Upper lobe of right lung (tissue), 1 donor: ENCODE results near the gene PRDM16. TPM values are rescaled to one million over a fixed set of nuclear protein-coding genes. Genes with fewer than 3 reads are reported as not detected.

Experiments
- ATAC-seq: fragments of 200-7000 bp; cut with Tn5 transposase; one replicate; pipeline ENCODE4 v1.9.1; 2020; ENCODE audit warnings: mild to moderate bottlenecking, moderate library complexity
- DNase-seq: peaks from one replicate; pipeline ENCODE4 v3.0.0-alpha.2; 2020
- H3K27ac ChIP-seq: fragments of 200-600 bp; one replicate; pipeline ENCODE4 v1.8.0; 2022
- H3K27me3 ChIP-seq: fragments of 200-600 bp; one replicate; pipeline ENCODE4 v1.8.0; 2022; ENCODE audit warnings: mild to moderate bottlenecking
- H3K36me3 ChIP-seq: fragments of 200-600 bp; one replicate; pipeline ENCODE4 v1.8.0; 2022
- H3K4me1 ChIP-seq: fragments of 200-600 bp; one replicate; pipeline ENCODE4 v1.8.0; 2022
- H3K4me3 ChIP-seq: fragments of 200-600 bp; one replicate; pipeline ENCODE4 v1.8.0; 2022; ENCODE audit warnings: mild to moderate bottlenecking
- H3K9me3 ChIP-seq: fragments of 200-600 bp; one replicate; pipeline ENCODE4 v1.8.0; 2022
- intact Hi-C: fragments of 100-400 bp; cut with DNase I; formaldehyde crosslinking; loops from one replicate; pipeline ENCODE4 v1.11.0; 2022
- total RNA-seq: library from RNA; stranded (reverse); fragmentation: NEBNext Ultra II Directional; extraction: Animal tissue kit (Norgen Biotek cat#: 25700); gene quantifications from one replicate; pipeline ENCODE4 v1.2.1, GENCODE V29; 2021
- TF ChIP-seq, protein P1 (sequence below): fragments of 200-600 bp; IDR thresholded peaks from one replicate; pipeline ENCODE4 v1.8.0; 2022; ENCODE audit warnings: antibody characterized with exemption
- donor health status: DM: no; HTN: yes; CAD: no; lungs with severe emphysema.

PRDM16 gene
- total RNA-seq, 1 donor from 2014 or later = 21.0 TPM

DNA sequence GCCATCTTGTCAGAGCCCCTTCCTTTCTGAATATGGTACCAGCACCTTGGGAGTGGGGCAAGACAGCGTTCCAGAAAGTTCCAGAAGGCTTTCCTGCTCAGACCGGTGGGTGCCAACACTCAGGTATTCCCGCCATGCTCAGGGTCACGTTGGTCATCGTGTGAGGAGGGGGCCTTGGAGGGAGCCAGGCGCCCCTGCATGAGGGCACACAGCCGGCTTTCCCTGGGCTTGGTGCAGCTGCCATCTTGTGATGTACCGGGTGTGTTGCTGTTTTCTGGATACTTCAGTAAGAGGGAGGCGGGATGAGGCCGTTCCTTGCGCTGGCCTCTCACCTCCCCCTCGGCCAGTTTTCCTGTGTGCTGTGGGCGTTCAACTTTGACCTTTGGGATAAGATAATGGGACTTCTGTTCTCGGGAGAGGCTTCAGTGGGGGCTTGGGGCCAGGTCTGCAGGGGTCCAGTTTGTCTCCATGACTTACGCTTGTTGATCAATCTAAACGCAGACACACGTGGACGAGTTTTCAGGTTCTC lies 69.7 kb downstream of the PRDM16 start:
- no peaks in the 10 kb centered on the region for H3K27me3 ChIP-seq
- no peaks in the 10 kb centered on the region for H3K4me1 ChIP-seq
- DNase-seq = no peak
- H3K9me3 ChIP-seq = no peaks in the 10 kb centered on the region
- no peaks in the 10 kb centered on the region for H3K36me3 ChIP-seq
- no peak overlapping the region for H3K4me3 ChIP-seq
- TF ChIP-seq, protein P1, sequence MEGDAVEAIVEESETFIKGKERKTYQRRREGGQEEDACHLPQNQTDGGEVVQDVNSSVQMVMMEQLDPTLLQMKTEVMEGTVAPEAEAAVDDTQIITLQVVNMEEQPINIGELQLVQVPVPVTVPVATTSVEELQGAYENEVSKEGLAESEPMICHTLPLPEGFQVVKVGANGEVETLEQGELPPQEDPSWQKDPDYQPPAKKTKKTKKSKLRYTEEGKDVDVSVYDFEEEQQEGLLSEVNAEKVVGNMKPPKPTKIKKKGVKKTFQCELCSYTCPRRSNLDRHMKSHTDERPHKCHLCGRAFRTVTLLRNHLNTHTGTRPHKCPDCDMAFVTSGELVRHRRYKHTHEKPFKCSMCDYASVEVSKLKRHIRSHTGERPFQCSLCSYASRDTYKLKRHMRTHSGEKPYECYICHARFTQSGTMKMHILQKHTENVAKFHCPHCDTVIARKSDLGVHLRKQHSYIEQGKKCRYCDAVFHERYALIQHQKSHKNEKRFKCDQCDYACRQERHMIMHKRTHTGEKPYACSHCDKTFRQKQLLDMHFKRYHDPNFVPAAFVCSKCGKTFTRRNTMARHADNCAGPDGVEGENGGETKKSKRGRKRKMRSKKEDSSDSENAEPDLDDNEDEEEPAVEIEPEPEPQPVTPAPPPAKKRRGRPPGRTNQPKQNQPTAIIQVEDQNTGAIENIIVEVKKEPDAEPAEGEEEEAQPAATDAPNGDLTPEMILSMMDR = no peak
- H3K27ac ChIP-seq = no peak overlapping the region
- no peak for ATAC-seq
- intact Hi-C loops = loop anchor here (2.0 kb wide), 1 partner anchor 50 kb away; no protein-coding TSS in a partner anchor

DNA sequence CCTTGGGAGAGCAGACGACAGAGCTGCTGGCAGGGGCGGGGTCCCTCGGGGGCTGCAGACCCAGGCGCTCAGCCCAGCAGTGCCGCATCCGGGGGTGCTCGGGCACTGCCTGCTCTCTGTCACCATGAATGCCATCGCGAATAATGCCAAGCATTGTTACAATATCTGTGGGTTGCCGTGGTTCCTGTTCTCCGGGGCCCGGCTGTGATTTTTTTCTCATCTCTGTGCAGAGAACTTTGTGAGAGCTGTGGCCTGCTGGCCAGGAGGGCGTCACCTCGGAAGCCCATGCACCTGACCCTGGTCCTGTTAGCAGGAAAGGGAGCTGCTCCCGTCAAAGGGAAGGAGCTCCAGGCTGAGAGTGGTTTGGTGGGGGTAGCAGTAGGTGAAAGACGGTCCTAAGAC lies 70.4 kb downstream of the PRDM16 start:
- ATAC-seq (no peak), DNase-seq (no peak)
- no peak overlapping the region for H3K4me3 ChIP-seq
- TF ChIP-seq, protein P1 = no peak
- no peak overlapping the region for H3K27ac ChIP-seq
- H3K27me3 ChIP-seq = no peaks in the 10 kb centered on the region
- intact Hi-C loops = loop anchor here (2.0 kb wide), 1 partner anchor 51 kb away; no protein-coding TSS in a partner anchor
- H3K9me3 ChIP-seq = no peaks in the 10 kb centered on the region
- H3K36me3 ChIP-seq = no peaks in the 10 kb centered on the region
- H3K4me1 ChIP-seq = no peaks in the 10 kb centered on the region

DNA sequence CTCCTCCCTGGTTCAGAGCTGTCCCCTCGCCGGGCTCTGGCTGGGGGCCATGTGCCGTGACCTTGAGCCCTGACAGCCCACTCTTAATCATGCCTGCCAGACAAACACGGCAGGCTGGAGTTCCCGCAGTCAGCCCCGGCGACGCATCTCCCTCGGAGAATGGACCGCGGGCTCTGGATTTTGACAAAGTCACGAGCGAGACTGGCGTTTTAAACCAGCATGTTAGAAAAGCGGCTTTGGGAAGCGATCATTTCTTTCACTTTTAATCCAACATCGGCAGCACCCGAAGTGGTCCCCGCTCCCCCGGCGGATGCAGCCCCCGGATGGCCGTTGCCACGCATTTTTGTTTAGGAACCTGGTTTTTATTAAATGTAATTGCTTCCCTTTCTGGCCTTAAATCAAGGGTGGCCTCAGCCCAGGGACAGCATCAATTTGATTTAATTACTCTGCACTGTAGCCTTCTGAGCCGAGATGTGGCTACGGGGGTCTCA lies 70.9 kb downstream of the PRDM16 start:
- Histone ChIP-seq H3K9me3 (no peaks in the 10 kb centered on the region), H3K4me3 (no peak overlapping the region), H3K27ac (no peak overlapping the region), H3K36me3 (no peaks in the 10 kb centered on the region), H3K27me3 (no peaks in the 10 kb centered on the region), H3K4me1 (no peaks in the 10 kb centered on the region)
- ATAC-seq (no peak), DNase-seq (no peak)
- intact Hi-C loops = loop anchor here (2.0 kb wide), 1 partner anchor 51 kb away; no protein-coding TSS in a partner anchor
- TF ChIP-seq, protein P1 = no peak

DNA sequence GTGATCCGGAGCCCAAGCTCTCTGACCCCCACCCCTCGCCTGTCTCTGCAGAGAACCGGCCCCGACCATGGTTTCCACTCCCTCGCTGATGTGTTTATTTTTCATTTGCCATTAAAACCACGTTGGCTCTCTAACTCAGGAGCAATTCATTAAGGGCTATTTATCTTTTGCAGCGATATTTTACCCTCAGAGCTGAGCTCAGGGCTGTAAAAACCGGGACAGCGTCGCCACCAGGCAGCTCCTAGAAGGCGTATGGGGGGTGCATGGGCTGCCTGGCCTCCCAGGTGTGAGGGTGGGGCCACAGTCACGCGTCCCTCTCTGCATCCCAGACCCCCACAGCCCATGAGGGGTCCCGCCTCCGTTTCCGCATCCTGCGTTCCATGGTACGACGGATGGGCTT lies 71.4 kb downstream of the PRDM16 start:
- Histone ChIP-seq H3K36me3 (no peaks in the 10 kb centered on the region), H3K27ac (no peak overlapping the region), H3K27me3 (no peaks in the 10 kb centered on the region), H3K4me1 (no peaks in the 10 kb centered on the region), H3K9me3 (no peaks in the 10 kb centered on the region), H3K4me3 (no peak overlapping the region)
- DNase-seq (no peak), ATAC-seq (no peak)
- intact Hi-C loops = no loop called here
- TF ChIP-seq, protein P1 = no peak

DNA sequence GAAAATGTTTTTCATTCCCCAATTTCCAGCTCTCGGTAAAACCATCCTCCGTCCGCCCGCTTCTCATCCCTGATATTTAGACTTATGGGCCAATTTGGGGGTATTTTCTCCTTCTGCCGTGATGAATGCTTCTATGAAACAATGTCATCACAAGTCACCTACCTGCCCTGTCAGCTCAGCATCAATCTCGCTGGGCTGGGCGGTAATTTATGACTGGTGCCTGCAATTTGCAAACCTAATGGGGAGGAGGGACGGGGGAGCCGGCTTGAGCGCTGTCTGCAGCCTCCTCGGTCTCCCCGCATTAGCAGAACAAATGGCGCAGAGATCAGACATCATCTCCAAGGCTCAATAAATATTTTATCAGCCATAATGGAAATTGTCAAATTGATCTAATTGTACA lies 72.1 kb downstream of the PRDM16 start:
- H3K27ac ChIP-seq = no peak overlapping the region
- no peak overlapping the region for H3K4me3 ChIP-seq
- H3K4me1 ChIP-seq = no peaks in the 10 kb centered on the region
- H3K27me3 ChIP-seq = no peaks in the 10 kb centered on the region
- intact Hi-C loops = no loop called here
- TF ChIP-seq, protein P1 = no peak
- DNase-seq (no peak), ATAC-seq (no peak)
- no peaks in the 10 kb centered on the region for H3K36me3 ChIP-seq
- no peaks in the 10 kb centered on the region for H3K9me3 ChIP-seq

DNA sequence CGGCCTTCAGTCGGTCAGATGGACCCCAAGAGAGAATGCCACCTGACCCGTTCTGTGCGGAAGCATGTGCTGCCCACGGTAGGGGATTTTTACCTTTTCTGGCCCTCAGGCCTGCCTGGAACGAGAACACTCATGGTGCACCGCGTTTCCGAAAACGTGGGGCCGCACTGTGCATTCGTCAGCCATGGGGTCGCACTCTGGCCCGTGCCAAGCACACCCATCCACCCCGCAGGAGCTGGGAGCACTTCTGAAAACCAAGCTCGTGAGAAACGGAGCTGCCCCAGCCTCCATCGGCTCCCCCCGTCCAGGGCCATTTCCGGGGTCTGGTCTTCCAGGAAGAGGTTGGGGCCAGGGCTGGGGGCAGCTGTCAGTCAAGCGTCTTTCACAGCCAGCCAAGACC lies 72.8 kb downstream of the PRDM16 start:
- Histone ChIP-seq H3K27me3 (no peaks in the 10 kb centered on the region), H3K9me3 (no peaks in the 10 kb centered on the region), H3K4me3 (no peak overlapping the region), H3K36me3 (no peaks in the 10 kb centered on the region), H3K4me1 (no peaks in the 10 kb centered on the region), H3K27ac (no peak overlapping the region)
- intact Hi-C loops = no loop called here
- TF ChIP-seq, protein P1 = no peak
- no peak for ATAC-seq
- DNase-seq = no peak
